ENCODE measurements around the gene MEGF11. TPM values are rescaled to one million over a fixed set of nuclear protein-coding genes. Genes with fewer than 3 reads are reported as not detected.

The MEGF11 gene
- total RNA-seq, 1 donor from 2014 or later = not detected

GRCh38 chr15:66136948-66137347 lies 116.6 kb downstream of the MEGF11 start:
- TF ChIP-seq CTCF (IDR thresholded peaks at IDR 0.05; ENCODE audit: insufficient read depth, low read length, severe bottlenecking) = no peak
- Histone ChIP-seq H3K4me3 (ENCODE audit: low read depth, low read length) (no peak overlapping the region), H3K36me3 (ENCODE audit: control insufficient read depth, insufficient read depth, low read length) (no peaks in the 10 kb centered on the region), H3K27me3 (ENCODE audit: control insufficient read depth, insufficient read depth, low read length) (peaks cover 5% of the 10 kb centered on the region)
- FAIRE-seq = no peak
- DNase-seq (ENCODE audit: low read depth) = no peak

GRCh38 chr15:66135664-66136063 lies 117.9 kb downstream of the MEGF11 start:
- FAIRE-seq (no peak), DNase-seq (ENCODE audit: low read depth) (no peak)
- Histone ChIP-seq H3K27me3 (ENCODE audit: control insufficient read depth, insufficient read depth, low read length) (peaks cover 7% of the 10 kb centered on the region), H3K36me3 (ENCODE audit: control insufficient read depth, insufficient read depth, low read length) (no peaks in the 10 kb centered on the region), H3K4me3 (ENCODE audit: low read depth, low read length) (no peak overlapping the region)
- TF ChIP-seq CTCF (IDR thresholded peaks at IDR 0.05; ENCODE audit: insufficient read depth, low read length, severe bottlenecking) = no peak

- H3K27me3 ChIP-seq (ENCODE audit: control insufficient read depth, insufficient read depth, low read length) = peaks cover 10% of the 10 kb centered on the region
- no peaks in the 10 kb centered on the region for H3K36me3 ChIP-seq (ENCODE audit: control insufficient read depth, insufficient read depth, low read length)
- no peak for FAIRE-seq
- no peak for DNase-seq (ENCODE audit: low read depth)
- no peak for TF ChIP-seq CTCF (IDR thresholded peaks at IDR 0.05; ENCODE audit: insufficient read depth, low read length, severe bottlenecking)
- H3K4me3 ChIP-seq (ENCODE audit: low read depth, low read length) = no peak overlapping the region
Measured at GRCh38 chr15:66134284-66134683, 119.3 kb downstream of the MEGF11 start.

GRCh38 chr15:66133247-66133885 lies 120.2 kb downstream of the MEGF11 start:
- no peak for FAIRE-seq
- Histone ChIP-seq H3K4me3 (ENCODE audit: low read depth, low read length) (no peak overlapping the region), H3K36me3 (ENCODE audit: control insufficient read depth, insufficient read depth, low read length) (no peaks in the 10 kb centered on the region), H3K27me3 (ENCODE audit: control insufficient read depth, insufficient read depth, low read length) (peaks cover 11% of the 10 kb centered on the region)
- DNase-seq (ENCODE audit: low read depth) = no peak
- no peak for TF ChIP-seq CTCF (IDR thresholded peaks at IDR 0.05; ENCODE audit: insufficient read depth, low read length, severe bottlenecking)

- Histone ChIP-seq H3K36me3 (ENCODE audit: control insufficient read depth, insufficient read depth, low read length) (no peaks in the 10 kb centered on the region), H3K27me3 (ENCODE audit: control insufficient read depth, insufficient read depth, low read length) (peaks cover 14% of the 10 kb centered on the region), H3K4me3 (ENCODE audit: low read depth, low read length) (no peak overlapping the region)
- no peak for TF ChIP-seq CTCF (IDR thresholded peaks at IDR 0.05; ENCODE audit: insufficient read depth, low read length, severe bottlenecking)
- no peak for DNase-seq (ENCODE audit: low read depth)
- FAIRE-seq = no peak
Measured at GRCh38 chr15:66132251-66132816, 121.2 kb downstream of the MEGF11 start.

GRCh38 chr15:66131831-66132230 lies 121.7 kb downstream of the MEGF11 start:
- H3K27me3 ChIP-seq (ENCODE audit: control insufficient read depth, insufficient read depth, low read length) = peaks cover 14% of the 10 kb centered on the region

More at GRCh38 chr15:66131831-66132230, 121.7 kb downstream of the MEGF11 start:
- Histone ChIP-seq H3K36me3 (ENCODE audit: control insufficient read depth, insufficient read depth, low read length) (no peaks in the 10 kb centered on the region), H3K4me3 (ENCODE audit: low read depth, low read length) (no peak overlapping the region)
- FAIRE-seq = no peak
- DNase-seq (ENCODE audit: low read depth) = no peak
- TF ChIP-seq CTCF (IDR thresholded peaks at IDR 0.05; ENCODE audit: insufficient read depth, low read length, severe bottlenecking) = no peak
